IPS-18c (cell line): ENCODE data around the gene PDGFC.
"Not testable (repeated sequence)": the region's sequence is repeated elsewhere in the genome, so short reads cannot be mapped to it uniquely, and the experiment has no call there.

ENCODE experiments used
- H3K4me3 ChIP-seq: 2 replicates; pipeline ENCODE4 v1.7.0; 2013; ENCODE audit warnings: low read depth, mild to moderate bottlenecking, low read length, moderate library complexity; ENCODE audit not compliant: insufficient read depth
- H3K9me3 ChIP-seq: one replicate; pipeline ENCODE4 v1.6.1; 2013; ENCODE audit warnings: mild to moderate bottlenecking, low read length, moderate library complexity; ENCODE audit not compliant: control insufficient read depth, insufficient read depth

Gene PDGFC

DNA sequence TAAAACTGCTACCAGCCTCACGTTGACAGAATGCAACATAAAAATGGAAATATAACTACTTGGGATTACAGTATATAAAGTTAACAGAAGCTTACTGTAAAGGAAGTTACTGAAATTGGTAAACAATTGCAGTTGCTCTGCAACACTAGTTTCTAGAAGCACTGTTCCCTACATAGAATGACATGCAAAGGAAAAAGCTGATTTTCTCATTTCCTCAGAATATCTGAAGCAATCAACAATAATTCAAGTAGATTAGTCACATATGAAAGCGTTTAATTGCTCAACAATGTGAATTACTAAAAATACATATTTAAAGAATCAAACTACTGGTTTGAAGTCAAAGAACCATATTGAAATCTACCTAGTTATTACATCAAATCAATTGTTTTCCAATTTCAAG, 31.8 kb downstream of the PDGFC start:
- Histone ChIP-seq H3K4me3 (no peak overlapping the region), H3K9me3 (no peaks in the 10 kb centered on the region)

DNA sequence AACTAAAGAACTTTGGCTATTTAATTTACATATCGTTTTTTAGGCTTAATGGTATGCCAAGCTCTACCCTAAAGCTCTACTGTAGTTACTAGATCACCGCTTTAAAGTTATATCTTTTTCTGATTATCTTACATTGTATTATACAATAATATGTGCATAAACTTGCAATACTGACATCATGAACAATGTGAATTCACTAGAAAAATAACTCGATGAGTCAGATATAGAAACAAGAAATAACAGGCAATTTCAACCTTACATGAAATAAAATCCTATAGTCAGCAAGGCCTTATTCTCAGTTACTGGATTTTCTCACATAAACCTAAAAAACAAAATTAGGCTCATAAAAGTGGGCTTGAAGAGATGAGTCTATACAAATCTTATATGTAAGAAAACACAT, 32.5 kb downstream of the PDGFC start:
- H3K4me3 ChIP-seq: no peak overlapping the region

DNA sequence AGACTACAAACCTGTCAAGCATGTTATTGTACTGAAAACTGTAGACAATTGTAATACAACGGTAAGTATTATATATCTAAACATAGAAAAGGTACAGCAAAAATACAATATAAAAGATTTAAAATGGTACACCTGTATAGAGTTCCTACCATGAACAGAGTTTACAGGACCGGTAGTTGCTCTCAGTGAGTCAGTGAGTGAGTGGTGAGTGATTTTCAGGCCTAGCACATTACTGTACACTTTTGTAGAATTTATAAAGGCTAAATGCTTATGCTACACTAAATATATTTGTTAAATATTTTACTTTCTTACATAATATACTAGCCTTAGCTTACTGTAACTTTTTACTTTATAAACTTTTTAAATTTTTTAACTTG, 37.4 kb downstream of the PDGFC start:
- H3K9me3 ChIP-seq: no peaks in the 10 kb centered on the region
- H3K4me3 ChIP-seq: no peak overlapping the region

More for the DNA sequence above, 32.5 kb downstream of the PDGFC start:
- no peaks in the 10 kb centered on the region for H3K9me3 ChIP-seq

DNA sequence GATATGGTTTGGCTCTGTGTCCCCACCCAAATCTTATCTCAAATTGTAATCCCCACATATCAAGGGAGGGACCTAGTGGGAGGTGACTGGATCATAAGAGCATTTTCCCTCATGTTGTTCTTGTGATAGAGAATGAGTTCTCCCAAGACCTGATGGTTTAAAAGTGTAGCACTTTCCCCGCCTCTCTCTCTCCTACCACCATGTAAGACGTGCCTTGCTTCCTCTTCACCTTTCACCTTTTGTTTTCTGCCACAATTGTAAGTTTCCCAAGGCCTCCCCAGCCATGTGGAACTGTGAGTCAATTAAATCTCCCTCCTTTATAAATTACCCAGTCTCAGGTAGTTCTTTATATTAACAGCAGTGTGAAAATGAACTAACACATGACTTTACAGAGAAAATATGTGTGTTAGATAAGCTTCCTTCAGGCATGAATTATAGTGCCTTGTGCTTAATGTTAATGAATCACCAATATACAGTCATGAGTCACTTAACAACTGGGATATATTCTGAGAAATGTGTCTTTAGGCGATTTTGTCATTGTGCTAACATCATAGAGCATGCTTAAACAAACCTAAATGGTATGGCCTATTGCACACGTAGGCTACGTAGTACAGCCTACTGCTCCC, 37.9 kb downstream of the PDGFC start:
- H3K4me3 ChIP-seq: no peak overlapping the region

DNA sequence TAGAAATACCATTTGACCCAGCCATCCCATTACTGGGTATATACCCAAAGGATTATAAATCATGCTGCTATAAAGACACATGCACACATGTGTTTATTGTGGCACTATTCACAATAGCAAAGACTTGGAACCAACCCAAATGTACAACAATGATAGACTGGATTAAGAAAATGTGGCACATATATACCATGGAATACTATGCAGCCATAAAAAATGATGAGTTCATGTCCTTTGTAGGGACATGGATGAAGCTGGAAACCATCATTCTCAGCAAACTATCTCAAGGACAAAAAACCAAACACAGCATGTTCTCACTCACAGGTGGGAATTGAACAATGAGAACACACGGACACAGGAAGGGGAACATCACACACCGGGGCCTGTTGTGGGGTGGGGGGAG, 39.2 kb downstream of the PDGFC start:
- not testable (repeated sequence) for H3K9me3 ChIP-seq, H3K4me3 ChIP-seq

More for the DNA sequence above, 37.9 kb downstream of the PDGFC start:
- H3K9me3 ChIP-seq: no peaks in the 10 kb centered on the region

DNA sequence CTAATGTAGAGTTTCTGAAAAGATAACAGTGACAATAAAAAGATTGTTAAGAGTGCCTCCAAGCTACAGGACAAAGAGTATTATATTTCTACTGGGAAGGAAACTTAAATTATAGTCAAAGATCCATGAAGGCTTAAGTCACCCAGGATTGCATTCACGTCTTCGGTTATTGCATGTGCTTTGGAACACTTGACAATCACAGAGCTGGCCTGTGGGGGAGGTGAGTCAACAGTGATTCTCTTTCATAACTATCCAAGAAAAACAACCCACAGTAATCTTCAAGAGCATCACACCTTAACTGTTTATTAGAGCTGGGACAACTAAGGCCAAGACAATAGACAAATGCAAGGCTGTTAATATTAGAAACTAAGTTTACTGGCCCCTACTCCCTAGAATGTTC, 40.3 kb downstream of the PDGFC start:
- Histone ChIP-seq H3K4me3 (no peak overlapping the region), H3K9me3 (no peaks in the 10 kb centered on the region)

DNA sequence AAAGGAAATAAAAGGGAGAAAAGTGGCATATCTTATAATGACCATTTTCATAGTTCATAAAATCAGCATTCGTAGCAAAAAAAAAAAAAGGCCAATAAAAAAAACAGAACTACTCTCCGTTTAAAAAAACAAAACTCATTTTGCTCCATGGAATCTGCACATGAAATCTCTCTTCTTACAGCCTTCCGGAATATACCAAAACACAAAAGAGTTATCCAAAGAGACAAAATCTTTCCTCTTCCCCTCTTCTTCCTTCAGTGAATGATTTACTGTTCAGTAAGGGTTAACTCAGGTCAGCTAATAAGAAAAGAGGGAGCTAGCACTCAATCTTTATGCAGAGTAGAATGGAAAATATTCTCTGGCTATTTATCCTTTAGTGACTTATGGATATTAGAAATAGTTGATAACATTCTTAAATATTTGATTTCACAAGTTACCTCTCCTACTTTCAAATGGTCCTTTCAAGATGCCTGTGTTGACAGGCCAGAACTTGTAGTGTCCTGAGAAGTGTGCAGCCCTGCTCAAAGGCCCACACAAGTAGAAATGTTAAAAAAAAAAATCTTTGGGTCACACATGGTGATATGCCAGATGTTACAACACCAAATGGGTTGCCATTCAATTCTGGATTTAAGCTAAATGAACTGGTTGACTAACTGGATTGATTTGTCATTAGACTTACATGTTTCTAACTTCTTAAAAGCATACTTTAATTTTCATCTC, 42.1 kb downstream of the PDGFC start:
- Histone ChIP-seq H3K9me3 (no peaks in the 10 kb centered on the region), H3K4me3 (no peak overlapping the region)

DNA sequence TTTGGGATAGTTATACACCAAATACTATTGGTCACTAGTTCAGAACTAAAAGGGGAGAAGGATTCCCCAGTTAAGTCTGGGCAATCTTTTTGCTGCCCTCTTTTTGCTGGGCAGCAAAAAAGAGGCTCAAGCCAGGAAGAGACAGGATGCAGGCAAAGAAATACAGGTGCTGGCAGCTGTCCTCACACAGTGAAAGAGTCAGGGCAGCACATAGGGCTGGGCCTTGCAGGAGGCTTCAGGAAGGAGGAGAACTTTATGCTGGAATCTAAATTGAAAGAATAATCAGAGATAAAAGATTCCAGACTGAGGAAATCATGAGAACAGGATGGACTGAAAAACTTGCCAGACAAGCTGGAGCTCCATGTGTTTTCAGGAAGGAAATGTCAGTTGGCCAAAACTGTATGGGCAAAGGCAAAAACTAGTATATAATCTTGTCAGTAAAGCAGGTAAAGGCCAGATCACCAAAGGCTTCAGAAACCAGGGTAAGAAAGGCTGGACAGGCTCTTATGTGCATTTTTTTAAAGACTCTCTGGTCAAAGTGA, 46.8 kb downstream of the PDGFC start:
- H3K9me3 ChIP-seq: no peaks in the 10 kb centered on the region
- no peak overlapping the region for H3K4me3 ChIP-seq

DNA sequence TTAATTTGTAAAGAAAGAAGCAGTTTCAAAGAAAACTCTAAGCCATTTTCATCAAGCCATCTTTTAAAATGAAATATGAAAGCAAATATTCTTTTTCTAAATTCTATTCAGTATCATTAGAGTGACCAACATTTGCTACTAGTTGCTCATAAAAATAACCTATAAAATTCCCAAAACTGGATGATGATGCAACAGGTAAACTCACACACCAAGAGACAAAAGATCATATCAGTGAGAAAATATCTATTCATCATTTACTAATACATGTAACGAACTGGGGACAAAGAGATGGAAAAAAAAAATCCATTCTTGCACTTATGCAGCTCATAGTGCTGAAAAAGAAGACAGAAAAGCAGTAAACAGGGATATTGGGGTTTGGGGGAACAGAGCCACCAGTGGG, 48.1 kb downstream of the PDGFC start:
- Histone ChIP-seq H3K4me3 (no peak overlapping the region), H3K9me3 (no peaks in the 10 kb centered on the region)

DNA sequence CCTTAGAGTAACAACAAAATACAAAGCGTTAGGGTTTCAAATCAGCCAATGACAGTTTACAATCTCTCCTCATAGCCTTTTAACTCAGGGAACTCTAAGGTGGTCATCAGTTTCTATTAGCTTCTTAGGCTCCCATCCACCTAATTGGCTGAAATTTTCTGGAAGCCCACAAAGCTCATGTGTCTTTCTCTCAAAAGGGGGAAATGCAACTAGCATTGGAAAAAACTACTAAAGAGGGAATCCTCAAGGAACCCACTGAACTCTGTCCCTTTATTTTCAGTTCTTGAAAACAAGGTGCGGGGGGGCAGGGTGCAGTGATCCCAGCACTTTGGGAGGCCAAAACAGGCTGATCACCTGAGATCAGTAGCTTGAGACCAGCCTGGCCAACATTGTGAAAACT, 56.4 kb downstream of the PDGFC start:
- H3K4me3 ChIP-seq: no peak overlapping the region
- no peaks in the 10 kb centered on the region for H3K9me3 ChIP-seq

DNA sequence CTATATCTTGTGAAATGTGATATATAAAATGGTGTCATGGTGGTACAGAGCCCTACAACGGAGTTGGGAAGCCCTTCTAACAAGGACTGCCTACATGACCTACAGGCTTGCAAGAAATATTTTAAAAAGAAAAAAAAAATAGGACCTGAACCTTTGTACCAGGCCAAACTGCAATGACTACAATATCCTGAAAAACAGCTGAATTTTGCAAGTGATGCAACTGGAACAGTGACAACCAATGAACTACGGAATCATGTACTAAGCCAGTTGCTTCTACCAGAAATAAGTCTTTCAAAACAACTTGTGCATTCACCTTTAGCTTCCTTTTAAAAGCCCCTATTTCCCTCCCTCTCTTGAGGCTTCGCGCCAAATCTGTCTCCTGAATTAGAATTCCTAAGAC, 58.4 kb downstream of the PDGFC start:
- H3K9me3 ChIP-seq: no peaks in the 10 kb centered on the region
- H3K4me3 ChIP-seq: no peak overlapping the region

DNA sequence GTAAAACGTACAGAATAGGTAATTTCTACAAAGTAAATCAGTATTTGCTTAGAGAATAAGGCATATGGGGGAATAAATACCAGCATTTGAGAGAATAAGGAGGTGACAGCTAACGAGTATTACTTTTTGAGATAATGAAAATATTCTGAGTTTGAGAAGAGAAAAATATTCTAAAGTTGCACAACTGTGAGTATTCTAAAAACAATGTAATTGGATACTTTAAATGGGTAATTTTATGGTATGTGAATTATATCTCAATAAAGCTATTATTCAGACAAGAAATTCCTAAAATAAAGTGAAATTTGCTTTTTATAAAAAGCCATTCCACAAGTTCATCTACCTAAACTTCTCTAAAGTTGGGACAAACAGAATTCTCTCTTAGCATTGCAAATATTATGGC, 62.6 kb downstream of the PDGFC start:
- Histone ChIP-seq H3K9me3 (no peaks in the 10 kb centered on the region), H3K4me3 (no peak overlapping the region)

DNA sequence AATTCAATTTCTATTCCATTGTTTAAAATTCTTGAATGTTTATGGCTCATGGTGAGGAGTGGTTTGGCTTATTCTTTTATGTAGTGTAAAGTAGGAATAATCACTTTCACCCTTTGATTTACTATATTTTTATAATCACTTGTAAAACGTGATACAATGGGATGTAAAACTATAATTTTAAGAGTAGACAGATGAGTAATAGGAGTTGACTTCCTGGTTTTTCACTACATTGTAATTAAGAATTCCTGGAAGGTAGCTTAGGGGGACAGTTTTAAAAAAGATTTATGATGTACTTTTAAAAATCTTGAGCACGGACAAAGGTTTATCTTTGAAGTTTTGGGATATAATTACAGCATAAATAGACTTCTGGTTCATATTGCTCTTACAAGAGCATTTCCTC, 65.3 kb downstream of the PDGFC start:
- H3K9me3 ChIP-seq: no peaks in the 10 kb centered on the region
- no peak overlapping the region for H3K4me3 ChIP-seq

DNA sequence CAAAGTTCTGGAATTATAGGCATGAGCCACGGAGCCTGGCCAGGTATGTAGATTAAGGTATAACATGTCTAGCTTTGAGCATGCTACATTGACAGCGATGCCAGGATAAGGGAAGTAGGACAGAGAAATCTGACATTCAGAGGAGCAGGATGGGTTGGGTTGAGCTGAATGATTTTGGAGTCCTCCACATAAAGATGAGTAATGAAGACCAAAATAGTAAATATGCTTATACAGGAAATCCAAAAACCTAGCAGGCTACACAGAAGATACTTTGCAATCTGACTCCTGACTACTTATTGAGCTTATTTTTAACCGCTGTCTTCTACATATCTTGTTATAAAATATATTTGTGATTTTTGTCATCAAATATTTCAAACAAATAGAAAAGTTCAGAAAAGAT, 69.7 kb downstream of the PDGFC start:
- H3K4me3 ChIP-seq: no peak overlapping the region
- no peaks in the 10 kb centered on the region for H3K9me3 ChIP-seq

DNA sequence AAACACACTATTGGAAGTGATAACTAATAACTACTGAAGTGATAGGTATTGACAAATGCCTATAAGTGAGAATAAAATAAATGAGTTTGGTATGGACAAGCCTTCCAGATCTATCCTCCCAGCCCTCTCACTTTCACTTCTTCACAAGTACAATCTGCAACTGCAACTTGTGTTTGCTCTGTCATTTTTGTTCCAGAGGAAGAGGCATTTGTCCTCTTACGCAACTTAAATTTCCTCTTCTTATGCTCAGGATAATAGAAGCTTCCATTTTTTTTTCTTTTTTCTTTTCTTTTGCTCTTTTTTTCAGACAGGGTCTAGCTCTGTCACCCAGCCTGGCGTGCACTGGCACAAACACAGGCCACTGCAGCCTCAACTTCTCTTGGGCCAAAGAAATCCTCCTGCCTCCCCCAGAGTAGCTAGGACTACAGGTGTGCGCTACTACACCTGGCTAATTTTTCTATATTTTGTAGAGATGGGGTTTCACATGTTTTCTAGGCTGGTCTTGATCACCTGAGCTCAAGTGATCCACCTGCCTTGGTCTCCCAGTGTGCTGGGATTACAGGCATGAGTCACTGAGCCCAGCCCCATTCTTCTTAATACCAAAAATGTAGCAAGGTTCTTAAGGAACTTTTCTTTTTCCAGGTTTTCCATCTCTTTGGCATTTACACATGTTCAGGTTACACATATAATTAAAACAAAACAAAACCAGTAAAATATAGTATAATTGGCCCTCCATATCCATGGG, 73.1 kb downstream of the PDGFC start:
- Histone ChIP-seq H3K9me3 (no peaks in the 10 kb centered on the region), H3K4me3 (no peak overlapping the region)

DNA sequence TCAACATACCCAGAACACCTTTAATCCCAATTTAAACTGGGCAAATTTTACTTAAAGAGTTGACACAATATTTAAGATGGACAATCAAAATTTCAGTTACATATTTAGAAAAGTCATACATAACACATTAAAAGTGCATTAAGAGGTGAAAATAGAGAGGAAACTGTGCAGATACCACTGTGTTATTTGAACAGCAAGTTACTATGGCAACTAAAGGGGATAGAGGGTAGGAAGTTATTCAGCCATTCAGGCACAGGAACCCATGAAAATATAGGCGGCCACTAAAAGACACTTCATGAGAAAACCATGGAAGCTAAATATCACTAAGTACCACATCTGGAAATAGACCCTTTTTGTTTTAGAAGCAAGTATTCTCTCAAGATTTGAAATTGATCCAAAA, 75.1 kb downstream of the PDGFC start:
- no peak overlapping the region for H3K4me3 ChIP-seq
- no peaks in the 10 kb centered on the region for H3K9me3 ChIP-seq

DNA sequence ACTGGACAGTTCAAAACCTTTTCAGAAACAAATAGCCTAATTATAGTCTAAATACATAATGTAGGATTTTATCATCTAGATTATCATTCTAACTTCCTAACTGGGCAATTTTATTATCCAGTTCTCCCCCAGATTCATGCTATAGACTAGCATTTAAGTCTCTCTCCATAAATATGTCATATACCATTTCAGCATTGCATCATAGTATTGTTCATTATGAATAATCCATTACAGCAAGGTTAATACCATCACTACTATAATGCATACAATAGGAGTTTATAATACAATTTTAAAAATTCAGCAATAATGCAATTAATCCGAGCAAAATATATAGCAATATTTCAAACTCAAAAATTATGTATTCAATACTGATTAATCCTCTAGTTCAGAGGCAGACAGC, 77.4 kb downstream of the PDGFC start:
- Histone ChIP-seq H3K4me3 (no peak overlapping the region), H3K9me3 (no peaks in the 10 kb centered on the region)

DNA sequence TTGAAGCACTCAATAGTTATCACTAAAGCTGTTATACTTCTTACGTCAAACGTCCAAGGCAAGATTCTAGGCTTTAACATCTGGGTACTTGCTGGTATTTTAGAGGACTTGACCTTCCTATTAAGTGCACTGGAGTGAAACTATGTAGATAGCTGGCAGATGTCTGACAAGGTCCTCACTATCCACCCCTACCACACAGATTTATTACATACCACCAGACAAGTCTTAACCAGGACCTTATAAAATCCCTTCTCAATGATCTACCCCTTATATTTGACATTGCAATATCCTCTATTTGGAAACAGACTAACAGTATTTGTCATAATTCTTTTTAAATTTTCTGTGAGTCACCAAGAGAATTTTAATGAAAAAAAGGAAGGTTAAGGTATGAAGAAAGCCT, 78.8 kb downstream of the PDGFC start:
- Histone ChIP-seq H3K4me3 (no peak overlapping the region), H3K9me3 (no peaks in the 10 kb centered on the region)
